ENCODE data around the gene FSTL3. TPM values are rescaled to one million over a fixed set of nuclear protein-coding genes. Genes with fewer than 3 reads are reported as not detected.

FSTL3 gene
- total and polyA plus RNA-seq, 2 of the 13 experiments (the other 11 are each of a cell fraction or from before 2014, with no cell fraction given), result 13.5 to 15.6 TPM

DNA sequence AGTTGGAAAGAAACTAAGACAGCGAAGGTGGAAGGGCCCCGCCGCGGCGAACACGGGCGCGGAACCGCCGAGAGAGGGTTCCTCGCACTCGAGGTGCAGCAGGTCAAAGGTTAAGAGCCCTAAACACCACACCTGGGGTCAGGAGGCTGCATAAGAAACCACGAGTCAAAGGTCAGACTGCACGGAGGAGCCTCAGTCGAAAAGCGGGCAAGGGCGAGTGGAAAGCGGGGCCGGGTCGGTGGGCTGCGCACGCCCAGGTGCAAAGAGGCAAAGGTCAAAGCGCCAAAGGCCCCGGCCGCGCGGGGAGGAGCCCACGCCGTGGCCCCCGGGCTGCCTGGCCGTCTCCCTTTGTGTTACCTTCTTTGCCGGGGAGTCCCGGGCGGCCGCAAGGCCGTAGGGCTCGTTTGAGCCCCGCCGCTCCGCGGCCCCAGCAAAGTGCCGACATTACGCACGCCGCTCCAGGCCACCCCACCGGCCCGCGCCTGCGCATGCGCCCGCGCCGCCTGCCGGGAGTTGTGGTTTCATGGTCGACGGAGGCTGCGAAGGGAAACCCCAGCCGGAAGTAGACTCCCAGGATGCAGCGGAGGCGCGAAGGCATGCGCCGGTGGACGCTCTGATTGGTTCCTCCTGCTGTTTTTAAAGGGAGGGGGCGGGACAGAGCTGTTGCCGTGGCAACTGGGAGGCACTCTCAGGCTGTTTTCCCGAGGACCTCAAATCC, 43.0 kb upstream of the FSTL3 start, which contains the start of gene POLRMT (continued):
- TF ChIP-seq, protein P1, sequence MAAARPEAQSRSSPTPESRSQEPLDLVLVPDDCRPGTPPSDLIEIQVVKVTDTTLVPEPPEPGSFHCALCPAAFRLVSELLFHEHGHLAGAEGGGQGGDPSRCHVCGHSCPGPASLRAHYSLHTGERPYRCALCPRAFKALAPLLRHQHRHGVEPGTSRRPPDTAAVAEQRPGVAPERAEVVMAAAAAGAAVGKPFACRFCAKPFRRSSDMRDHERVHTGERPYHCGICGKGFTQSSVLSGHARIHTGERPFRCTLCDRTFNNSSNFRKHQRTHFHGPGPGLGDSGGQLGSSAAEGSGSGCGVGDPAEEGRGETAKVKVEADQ (CRISPR knock-in tag; IDR thresholded peaks at IDR 0.05; ENCODE audit: borderline replicate concordance), result 0 out of 2 replicates have a peak, but pooled peaks have one; percentile 32
- TF ChIP-seq, protein P2, sequence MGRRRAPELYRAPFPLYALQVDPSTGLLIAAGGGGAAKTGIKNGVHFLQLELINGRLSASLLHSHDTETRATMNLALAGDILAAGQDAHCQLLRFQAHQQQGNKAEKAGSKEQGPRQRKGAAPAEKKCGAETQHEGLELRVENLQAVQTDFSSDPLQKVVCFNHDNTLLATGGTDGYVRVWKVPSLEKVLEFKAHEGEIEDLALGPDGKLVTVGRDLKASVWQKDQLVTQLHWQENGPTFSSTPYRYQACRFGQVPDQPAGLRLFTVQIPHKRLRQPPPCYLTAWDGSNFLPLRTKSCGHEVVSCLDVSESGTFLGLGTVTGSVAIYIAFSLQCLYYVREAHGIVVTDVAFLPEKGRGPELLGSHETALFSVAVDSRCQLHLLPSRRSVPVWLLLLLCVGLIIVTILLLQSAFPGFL (CRISPR knock-in tag; IDR thresholded peaks at IDR 0.05), result no peak
- TF ChIP-seq NCOR1 (IDR thresholded peaks at IDR 0.05; ENCODE audit: borderline replicate concordance, low read length), result peak; percentile 38; the same call in 1 of the 2 replicates
- TF ChIP-seq ZNF205 (CRISPR knock-in tag; IDR thresholded peaks at IDR 0.05), result no peak; the same call in 1 of the 2 replicates
- TF ChIP-seq, protein P3, sequence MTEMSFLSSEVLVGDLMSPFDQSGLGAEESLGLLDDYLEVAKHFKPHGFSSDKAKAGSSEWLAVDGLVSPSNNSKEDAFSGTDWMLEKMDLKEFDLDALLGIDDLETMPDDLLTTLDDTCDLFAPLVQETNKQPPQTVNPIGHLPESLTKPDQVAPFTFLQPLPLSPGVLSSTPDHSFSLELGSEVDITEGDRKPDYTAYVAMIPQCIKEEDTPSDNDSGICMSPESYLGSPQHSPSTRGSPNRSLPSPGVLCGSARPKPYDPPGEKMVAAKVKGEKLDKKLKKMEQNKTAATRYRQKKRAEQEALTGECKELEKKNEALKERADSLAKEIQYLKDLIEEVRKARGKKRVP (CRISPR knock-in tag; IDR thresholded peaks at IDR 0.05), result 0 out of 4 replicates have a peak, but pooled peaks of 1 of the 2 experiments have one; percentile 14
- peak; percentile 70; the same call in 1 of the 2 replicates for TF ChIP-seq IRF2 (CRISPR knock-in tag; IDR thresholded peaks at IDR 0.05)
- TF ChIP-seq ETV6 (CRISPR knock-in tag; conservative IDR thresholded peaks at IDR 0.05), result no peak
- peak; percentile 3; the same call in 1 of the 2 replicates for TF ChIP-seq SALL1 (CRISPR knock-in tag; IDR thresholded peaks at IDR 0.05)
- TF ChIP-seq MAFK (conservative IDR thresholded peaks at IDR 0.05 in 1 of 2, IDR thresholded peaks at IDR 0.05 in 1 of 2; ENCODE audit: low read length in 2 of 2), result no peak
- TF ChIP-seq ZNF761 (CRISPR knock-in tag; conservative IDR thresholded peaks at IDR 0.05), result no peak
- no peak; the same call in 1 of the 2 replicates for TF ChIP-seq SP140L (CRISPR knock-in tag; IDR thresholded peaks at IDR 0.05; ENCODE audit: borderline replicate concordance)
- TF ChIP-seq FOXO1 (CRISPR knock-in tag; IDR thresholded peaks at IDR 0.05), result no peak
- TF ChIP-seq, protein P4, sequence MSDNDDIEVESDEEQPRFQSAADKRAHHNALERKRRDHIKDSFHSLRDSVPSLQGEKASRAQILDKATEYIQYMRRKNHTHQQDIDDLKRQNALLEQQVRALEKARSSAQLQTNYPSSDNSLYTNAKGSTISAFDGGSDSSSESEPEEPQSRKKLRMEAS (IDR thresholded peaks at IDR 0.05), result peak; percentile 87
- 0 out of 2 replicates have a peak, but pooled peaks have one; percentile 23 for TF ChIP-seq KLF6 (CRISPR knock-in tag; IDR thresholded peaks at IDR 0.05)
- peak; percentile 88 for TF ChIP-seq HOXA5 (CRISPR knock-in tag; IDR thresholded peaks at IDR 0.05)
- no peak for TF ChIP-seq ATAD3A (CRISPR knock-in tag; IDR thresholded peaks at IDR 0.05)
- TF ChIP-seq SNAPC2 (CRISPR knock-in tag; IDR thresholded peaks at IDR 0.05), result no peak
- TF ChIP-seq SRSF9 (IDR thresholded peaks at IDR 0.05; ENCODE audit: borderline replicate concordance, insufficient read depth, low read depth, low read length, poor library complexity, severe bottlenecking), result no peak
- no peak for TF ChIP-seq WIZ (CRISPR knock-in tag; IDR thresholded peaks at IDR 0.05)
- TF ChIP-seq RFX3 (CRISPR knock-in tag; IDR thresholded peaks at IDR 0.05), result peak; percentile 98
- TF ChIP-seq KLF15 (CRISPR knock-in tag; IDR thresholded peaks at IDR 0.05; ENCODE audit: borderline replicate concordance), result 0 out of 2 replicates have a peak, but pooled peaks have one; percentile 57
- TF ChIP-seq, protein P5, sequence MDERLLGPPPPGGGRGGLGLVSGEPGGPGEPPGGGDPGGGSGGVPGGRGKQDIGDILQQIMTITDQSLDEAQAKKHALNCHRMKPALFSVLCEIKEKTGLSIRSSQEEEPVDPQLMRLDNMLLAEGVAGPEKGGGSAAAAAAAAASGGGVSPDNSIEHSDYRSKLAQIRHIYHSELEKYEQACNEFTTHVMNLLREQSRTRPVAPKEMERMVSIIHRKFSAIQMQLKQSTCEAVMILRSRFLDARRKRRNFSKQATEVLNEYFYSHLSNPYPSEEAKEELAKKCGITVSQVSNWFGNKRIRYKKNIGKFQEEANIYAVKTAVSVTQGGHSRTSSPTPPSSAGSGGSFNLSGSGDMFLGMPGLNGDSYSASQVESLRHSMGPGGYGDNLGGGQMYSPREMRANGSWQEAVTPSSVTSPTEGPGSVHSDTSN (CRISPR knock-in tag; IDR thresholded peaks at IDR 0.05), result peak; percentile 83
- TF ChIP-seq, protein P6, sequence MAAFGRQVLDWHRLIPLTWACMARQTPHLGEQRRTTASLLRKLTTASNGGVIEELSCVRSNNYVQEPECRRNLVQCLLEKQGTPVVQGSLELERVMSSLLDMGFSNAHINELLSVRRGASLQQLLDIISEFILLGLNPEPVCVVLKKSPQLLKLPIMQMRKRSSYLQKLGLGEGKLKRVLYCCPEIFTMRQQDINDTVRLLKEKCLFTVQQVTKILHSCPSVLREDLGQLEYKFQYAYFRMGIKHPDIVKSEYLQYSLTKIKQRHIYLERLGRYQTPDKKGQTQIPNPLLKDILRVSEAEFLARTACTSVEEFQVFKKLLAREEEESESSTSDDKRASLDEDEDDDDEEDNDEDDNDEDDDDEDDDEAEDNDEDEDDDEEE (CRISPR knock-in tag; IDR thresholded peaks at IDR 0.05), result peak; percentile 84
- TF ChIP-seq, protein P7, sequence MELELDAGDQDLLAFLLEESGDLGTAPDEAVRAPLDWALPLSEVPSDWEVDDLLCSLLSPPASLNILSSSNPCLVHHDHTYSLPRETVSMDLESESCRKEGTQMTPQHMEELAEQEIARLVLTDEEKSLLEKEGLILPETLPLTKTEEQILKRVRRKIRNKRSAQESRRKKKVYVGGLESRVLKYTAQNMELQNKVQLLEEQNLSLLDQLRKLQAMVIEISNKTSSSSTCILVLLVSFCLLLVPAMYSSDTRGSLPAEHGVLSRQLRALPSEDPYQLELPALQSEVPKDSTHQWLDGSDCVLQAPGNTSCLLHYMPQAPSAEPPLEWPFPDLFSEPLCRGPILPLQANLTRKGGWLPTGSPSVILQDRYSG (CRISPR knock-in tag; IDR thresholded peaks at IDR 0.05), result no peak; the same call in 1 of the 2 replicates

Data from HepG2 (cell line).